SK-N-SH treated with all-trans-retinoic acid at 6 μM for 48 hours (cell line): ENCODE results near the gene ZDHHC17.

Experiments
- ISL1 ChIP-seq: fragments of 250-450 bp; sonication (Bioruptor Pico); IDR thresholded peaks from 2 replicates; pipeline ENCODE4 v2.1.2; 2022; ENCODE audit warnings: mild to moderate bottlenecking, moderate library complexity
- PATZ1 ChIP-seq: fragments of 250-450 bp; sonication (Bioruptor Pico); IDR thresholded peaks from 2 replicates; pipeline ENCODE4 v1.8.0; 2020; ENCODE audit warnings: mild to moderate bottlenecking, moderate library complexity, borderline replicate concordance
- SNAI2 ChIP-seq: fragments of 250-450 bp; sonication (Bioruptor Pico); IDR thresholded peaks from 2 replicates; pipeline ENCODE4 v1.5.0; 2020; ENCODE audit warnings: mild to moderate bottlenecking, moderate library complexity
- TCF4 ChIP-seq: fragments of 250-450 bp; sonication (Bioruptor Pico); IDR thresholded peaks from 2 replicates; pipeline ENCODE4 v1.8.0; 2021; ENCODE audit warnings: mild to moderate bottlenecking, moderate library complexity, borderline replicate concordance
- TOX ChIP-seq: fragments of 250-450 bp; sonication (Bioruptor Pico); IDR thresholded peaks from 2 replicates; pipeline ENCODE4 v1.8.0; 2021; ENCODE audit warnings: mild to moderate bottlenecking, moderate library complexity, borderline replicate concordance
- ZFP3 ChIP-seq: fragments of 250-450 bp; sonication (Bioruptor Pico); IDR thresholded peaks from 2 replicates; pipeline ENCODE4 v1.5.0; 2020; ENCODE audit warnings: mild to moderate bottlenecking, moderate library complexity

- TF ChIP-seq PATZ1 (CRISPR knock-in tag) (no peak), TOX (CRISPR knock-in tag) (no peak), TCF4 (CRISPR knock-in tag) (no peak), ISL1 (CRISPR knock-in tag) (peak; percentile 65), SNAI2 (CRISPR knock-in tag) (no peak), ZFP3 (CRISPR knock-in tag) (no peak)
These were observed 43.8 kb upstream of the ZDHHC17 start for GRCh38 chr12:76720068-76720467.
